DOHH2 (cell line): ENCODE measurements around the gene GPR161.

Experiments
- EZH2phosphoT487 ChIP-seq: fragments of 200-600 bp; sonication (generic); IDR thresholded peaks from 2 replicates; pipeline ENCODE4 v1.6.1; 2017; ENCODE audit warnings: borderline replicate concordance, mild to moderate bottlenecking, antibody characterized with exemption, low read length, moderate library complexity, mixed read lengths
- TF ChIP-seq, protein P1 (sequence below): fragments of 200-600 bp; sonication (generic); IDR thresholded peaks from one replicate; pipeline ENCODE4 v1.5.1; 2014; ENCODE audit warnings: antibody characterized with exemption, mild to moderate bottlenecking, low read depth, low read length; ENCODE audit not compliant: poor library complexity, severe bottlenecking

- TF ChIP-seq, protein P1, sequence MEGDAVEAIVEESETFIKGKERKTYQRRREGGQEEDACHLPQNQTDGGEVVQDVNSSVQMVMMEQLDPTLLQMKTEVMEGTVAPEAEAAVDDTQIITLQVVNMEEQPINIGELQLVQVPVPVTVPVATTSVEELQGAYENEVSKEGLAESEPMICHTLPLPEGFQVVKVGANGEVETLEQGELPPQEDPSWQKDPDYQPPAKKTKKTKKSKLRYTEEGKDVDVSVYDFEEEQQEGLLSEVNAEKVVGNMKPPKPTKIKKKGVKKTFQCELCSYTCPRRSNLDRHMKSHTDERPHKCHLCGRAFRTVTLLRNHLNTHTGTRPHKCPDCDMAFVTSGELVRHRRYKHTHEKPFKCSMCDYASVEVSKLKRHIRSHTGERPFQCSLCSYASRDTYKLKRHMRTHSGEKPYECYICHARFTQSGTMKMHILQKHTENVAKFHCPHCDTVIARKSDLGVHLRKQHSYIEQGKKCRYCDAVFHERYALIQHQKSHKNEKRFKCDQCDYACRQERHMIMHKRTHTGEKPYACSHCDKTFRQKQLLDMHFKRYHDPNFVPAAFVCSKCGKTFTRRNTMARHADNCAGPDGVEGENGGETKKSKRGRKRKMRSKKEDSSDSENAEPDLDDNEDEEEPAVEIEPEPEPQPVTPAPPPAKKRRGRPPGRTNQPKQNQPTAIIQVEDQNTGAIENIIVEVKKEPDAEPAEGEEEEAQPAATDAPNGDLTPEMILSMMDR = no peak
- no peak for TF ChIP-seq EZH2phosphoT487
Measured at GRCh38 chr1:168127503-168127902, 9.2 kb downstream of the GPR161 start.
